ENCODE results near the gene C1orf56. TPM values are rescaled to one million over a fixed set of nuclear protein-coding genes. Genes with fewer than 3 reads are reported as not detected.
A peak's percentile ranks its signal among the peaks of the same experiment; 100 is the strongest.

The C1orf56 gene
- polyA plus RNA-seq, 2 donors, result 1.7 to 2.9 TPM

DNA sequence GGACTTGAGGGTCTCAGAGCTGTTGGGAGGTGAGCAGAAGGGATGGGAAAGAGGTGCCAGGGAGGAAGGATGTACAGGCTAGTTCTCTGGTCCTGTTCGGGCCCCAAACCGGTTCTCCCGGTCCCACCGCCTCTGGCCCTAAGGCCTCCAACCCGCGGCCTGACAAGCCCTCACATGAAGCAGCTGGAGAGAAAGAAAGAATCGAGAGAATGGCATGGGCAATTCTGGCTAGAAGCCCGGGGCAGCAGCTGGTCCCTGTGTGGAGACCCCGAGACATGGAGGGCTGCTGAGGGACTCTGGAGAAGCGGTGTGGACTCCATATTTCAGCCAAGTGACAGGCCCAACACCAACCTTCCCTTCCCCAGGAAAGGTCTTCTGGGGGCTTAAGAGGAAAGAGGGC, 11.1 kb downstream of the C1orf56 start:
- 0 to 1% methylated on average over 10 of the region's 10 CpGs for WGBS, 2 donors

DNA sequence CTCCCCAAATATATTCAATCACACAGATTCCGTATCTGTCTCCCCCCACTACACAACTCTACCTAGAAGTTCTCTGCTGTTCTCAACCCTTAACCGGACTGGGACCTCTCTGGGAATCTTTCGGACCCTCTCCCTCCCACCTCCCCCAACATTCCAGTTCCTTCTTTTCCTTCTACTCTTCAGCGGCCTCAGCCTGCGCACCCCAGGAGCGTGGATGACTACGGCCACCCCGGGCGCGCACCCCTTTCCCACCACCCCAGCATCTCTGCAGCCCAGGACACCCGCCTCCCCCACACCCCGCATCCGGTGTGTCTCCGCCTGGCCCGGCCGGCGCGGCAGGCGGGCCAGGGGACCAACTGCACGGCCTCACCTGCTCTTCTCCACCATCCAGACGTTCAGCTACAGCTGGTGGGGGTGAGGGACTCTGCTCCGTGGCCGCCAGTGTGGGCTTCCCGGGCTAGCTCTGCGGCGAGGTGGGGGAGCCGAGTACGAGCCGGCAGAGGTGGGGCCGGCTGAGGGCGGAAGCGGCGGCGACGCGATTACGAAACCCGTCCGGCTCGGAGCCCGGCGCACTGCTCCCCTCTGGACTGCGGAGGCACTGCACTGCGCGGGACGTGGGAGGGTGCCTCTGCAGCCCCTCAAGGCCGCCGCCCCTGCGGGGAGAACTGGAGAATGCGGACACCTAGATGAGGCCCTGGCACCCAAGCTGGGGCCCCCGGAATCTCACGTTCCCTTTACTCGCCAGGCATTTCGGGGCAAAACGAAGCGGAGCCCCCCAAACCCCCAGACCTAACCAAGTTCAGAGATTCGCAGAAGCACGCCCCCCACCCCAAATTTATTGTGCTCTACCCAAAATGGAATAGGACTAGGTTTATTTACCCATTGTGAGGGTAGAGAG, 11.8 kb downstream of the C1orf56 start, which contains the start of gene CDC42SE1:
CDC42SE1 (minus strand) TSS at position 514 of the 898 bp plus-strand sequence. CDS start 3,892 bp downstream, outside the sequence.
- peaks cover 0 to 15% of the 10 kb centered on the region in 2 donors for H3K4me1 ChIP-seq (ENCODE audit: control insufficient read depth in 2 of 2, insufficient read depth in 2 of 2, low read length in 1 of 2)
- H3K4me3 ChIP-seq (ENCODE audit: low read depth in 1 of 2, low read length in 2 of 2), result peak within 1 kb of the TSS; percentile 63 to 92
- no peaks in the 10 kb centered on the region for H3K27me3 ChIP-seq (ENCODE audit: control insufficient read depth in 1 of 2, insufficient read depth in 2 of 2, low read length in 2 of 2)
- peak within 1 kb of the TSS; percentile 88 to 90 for H3K27ac ChIP-seq (ENCODE audit: low read depth in 2 of 2, low read length in 1 of 2)
- H3K9me3 ChIP-seq (ENCODE audit: control insufficient read depth in 2 of 2, insufficient read depth in 1 of 2, low read depth in 1 of 2, low read length in 1 of 2), result no peaks in the 10 kb centered on the region
- peaks cover 4 to 14% of the 10 kb centered on the region in 2 donors for H3K36me3 ChIP-seq (ENCODE audit: control insufficient read depth in 2 of 2, insufficient read depth in 2 of 2, low read length in 1 of 2)
- 0% methylated on average over 51 to 58 of the region's 58 CpGs for WGBS, 2 donors

More for the DNA sequence above, 11.1 kb downstream of the C1orf56 start:
- no peaks in the 10 kb centered on the region for H3K9me3 ChIP-seq (ENCODE audit: control insufficient read depth in 2 of 2, insufficient read depth in 1 of 2, low read depth in 1 of 2, low read length in 1 of 2)
- H3K4me1 ChIP-seq (ENCODE audit: control insufficient read depth in 2 of 2, insufficient read depth in 2 of 2, low read length in 1 of 2), result peaks cover 0 to 15% of the 10 kb centered on the region in 2 donors
- H3K27me3 ChIP-seq (ENCODE audit: control insufficient read depth in 1 of 2, insufficient read depth in 2 of 2, low read length in 2 of 2), result no peaks in the 10 kb centered on the region
- peaks cover 4 to 21% of the 10 kb centered on the region in 2 donors for H3K36me3 ChIP-seq (ENCODE audit: control insufficient read depth in 2 of 2, insufficient read depth in 2 of 2, low read length in 1 of 2)
- peak overlapping the region; percentile 88 to 90 for H3K27ac ChIP-seq (ENCODE audit: low read depth in 2 of 2, low read length in 1 of 2)
- peak overlapping the region; percentile 63 to 92 for H3K4me3 ChIP-seq (ENCODE audit: low read depth in 1 of 2, low read length in 2 of 2)

DNA sequence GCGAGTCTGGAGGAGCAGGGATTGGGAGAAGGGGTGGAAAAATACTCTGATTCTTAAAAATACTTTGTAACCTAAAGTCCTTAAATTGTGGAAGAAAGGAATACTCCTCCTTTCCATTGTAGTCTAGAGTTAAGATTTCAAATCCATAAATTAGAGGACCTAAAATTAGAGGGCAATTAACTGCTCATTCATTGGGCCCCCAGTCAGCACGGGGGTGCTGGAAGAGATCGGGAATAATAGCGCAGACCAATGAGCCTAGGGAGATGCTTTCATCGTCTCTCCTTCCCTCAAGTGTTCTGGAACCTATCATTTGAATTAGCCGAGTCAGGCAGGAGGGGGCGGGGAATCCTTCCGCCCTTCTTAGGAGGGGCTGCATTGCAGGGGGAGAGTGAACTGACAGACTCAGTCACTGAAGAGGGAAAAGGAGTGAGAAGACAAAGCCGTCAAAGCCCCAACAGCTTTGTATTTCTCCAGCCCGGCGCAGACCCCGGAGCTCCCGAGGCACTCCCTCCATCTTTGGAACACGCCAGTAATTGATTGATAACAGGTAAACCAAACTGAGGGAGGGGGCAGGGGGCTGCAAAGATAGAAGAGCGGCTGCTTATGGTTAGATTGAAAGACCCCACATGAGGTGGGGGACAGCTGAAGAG, 12.6 kb downstream of the C1orf56 start, which contains the start of gene MLLT11:
MLLT11 (plus strand) TSS at position 391 of the 650 bp plus-strand sequence. CDS start 6,828 bp downstream, outside the sequence.
- Histone ChIP-seq H3K36me3 (ENCODE audit: control insufficient read depth in 2 of 2, insufficient read depth in 2 of 2, low read length in 1 of 2) (peaks cover 4 to 10% of the 10 kb centered on the region in 2 donors), H3K4me3 (ENCODE audit: low read depth in 1 of 2, low read length in 2 of 2) (peak within 1 kb of the TSS; percentile 63 to 92), H3K9me3 (ENCODE audit: control insufficient read depth in 2 of 2, insufficient read depth in 1 of 2, low read depth in 1 of 2, low read length in 1 of 2) (no peaks in the 10 kb centered on the region), H3K27me3 (ENCODE audit: control insufficient read depth in 1 of 2, insufficient read depth in 2 of 2, low read length in 2 of 2) (no peaks in the 10 kb centered on the region), H3K4me1 (ENCODE audit: control insufficient read depth in 2 of 2, insufficient read depth in 2 of 2, low read length in 1 of 2) (peaks cover 0 to 14% of the 10 kb centered on the region in 2 donors), H3K27ac (ENCODE audit: low read depth in 2 of 2, low read length in 1 of 2) (peak within 1 kb of the TSS; percentile 88 to 90)
- 2 to 4% methylated on average over 15 of the region's 15 CpGs for WGBS, 2 donors

DNA sequence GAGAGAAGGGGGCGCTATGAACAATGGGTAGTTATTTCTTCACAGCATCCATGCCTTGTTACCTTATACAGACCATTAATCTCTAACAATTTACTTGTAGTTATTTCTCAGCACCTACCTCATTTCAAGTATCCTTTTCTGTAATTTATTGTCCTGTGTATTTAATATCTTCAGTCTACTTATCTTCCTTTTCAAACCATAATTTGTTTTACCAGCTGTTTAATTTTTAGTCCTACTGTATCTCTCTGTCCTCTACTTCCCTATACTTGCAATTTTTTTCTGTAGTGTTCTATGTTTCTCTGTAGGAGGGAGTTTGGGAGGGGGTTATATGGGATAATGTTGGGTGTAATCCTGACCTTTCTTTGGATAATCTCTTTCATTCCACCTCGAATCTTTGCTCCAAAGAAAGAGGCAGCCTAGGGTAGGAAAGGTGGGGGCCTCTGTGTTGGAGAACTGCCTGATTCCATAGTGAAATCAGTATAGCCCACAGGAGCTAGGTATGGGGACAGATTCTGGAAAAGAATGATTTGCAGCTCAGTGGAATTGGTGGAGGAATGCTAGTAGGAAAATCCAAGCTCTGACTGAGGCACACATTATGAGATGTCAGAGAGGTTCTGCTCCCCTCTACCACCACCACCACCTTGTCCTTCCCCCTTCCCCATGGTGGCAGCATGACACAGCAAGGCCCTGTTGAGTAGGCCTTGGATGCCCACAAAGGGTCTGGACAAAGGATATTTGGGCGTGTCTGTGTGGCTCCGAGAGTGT, 13.3 kb downstream of the C1orf56 start:
- no peaks in the 10 kb centered on the region for H3K27me3 ChIP-seq (ENCODE audit: control insufficient read depth in 1 of 2, insufficient read depth in 2 of 2, low read length in 2 of 2)
- peaks cover 0 to 4% of the 10 kb centered on the region in 2 donors for H3K36me3 ChIP-seq (ENCODE audit: control insufficient read depth in 2 of 2, insufficient read depth in 2 of 2, low read length in 1 of 2)
- WGBS, 2 donors, result 56 to 57% methylated on average over 4 of the region's 4 CpGs
- H3K27ac ChIP-seq (ENCODE audit: low read depth in 2 of 2, low read length in 1 of 2), result no peak overlapping the region
- peaks cover 0 to 9% of the 10 kb centered on the region in 2 donors for H3K4me1 ChIP-seq (ENCODE audit: control insufficient read depth in 2 of 2, insufficient read depth in 2 of 2, low read length in 1 of 2)
- H3K9me3 ChIP-seq (ENCODE audit: control insufficient read depth in 2 of 2, insufficient read depth in 1 of 2, low read depth in 1 of 2, low read length in 1 of 2), result no peaks in the 10 kb centered on the region
- peak overlapping the region; percentile 40 to 63 for H3K4me3 ChIP-seq (ENCODE audit: low read depth in 1 of 2, low read length in 2 of 2)

DNA sequence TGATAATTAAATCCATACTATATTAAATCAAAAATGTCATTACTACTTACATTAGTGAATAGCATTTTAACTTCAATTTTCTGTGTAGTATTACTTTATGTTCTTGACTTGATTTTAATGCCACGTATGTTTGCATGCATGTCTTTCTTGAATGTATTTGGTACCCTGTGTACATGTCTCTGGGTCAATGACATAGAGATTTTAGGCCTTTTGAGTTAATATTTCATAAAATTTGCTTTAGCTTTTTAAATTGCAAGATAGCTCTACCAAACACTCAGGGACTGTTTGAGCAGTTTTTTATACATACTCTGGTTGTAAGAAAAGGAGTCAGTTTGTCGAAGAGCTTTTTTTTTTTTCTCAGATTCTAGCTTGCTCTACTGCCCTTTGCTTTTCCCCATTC, 14.2 kb downstream of the C1orf56 start:
- H3K27ac ChIP-seq (ENCODE audit: low read depth in 2 of 2, low read length in 1 of 2), result no peak overlapping the region
- 77 to 81% methylated on average over 2 of the region's 2 CpGs for WGBS, 2 donors
- H3K4me3 ChIP-seq (ENCODE audit: low read depth in 1 of 2, low read length in 2 of 2), result no peak overlapping the region
- H3K27me3 ChIP-seq (ENCODE audit: control insufficient read depth in 1 of 2, insufficient read depth in 2 of 2, low read length in 2 of 2), result no peaks in the 10 kb centered on the region
- peaks cover 0 to 6% of the 10 kb centered on the region in 2 donors for H3K4me1 ChIP-seq (ENCODE audit: control insufficient read depth in 2 of 2, insufficient read depth in 2 of 2, low read length in 1 of 2)
- H3K36me3 ChIP-seq (ENCODE audit: control insufficient read depth in 2 of 2, insufficient read depth in 2 of 2, low read length in 1 of 2), result peaks cover 0 to 2% of the 10 kb centered on the region in 2 donors
- no peaks in the 10 kb centered on the region for H3K9me3 ChIP-seq (ENCODE audit: control insufficient read depth in 2 of 2, insufficient read depth in 1 of 2, low read depth in 1 of 2, low read length in 1 of 2)

DNA sequence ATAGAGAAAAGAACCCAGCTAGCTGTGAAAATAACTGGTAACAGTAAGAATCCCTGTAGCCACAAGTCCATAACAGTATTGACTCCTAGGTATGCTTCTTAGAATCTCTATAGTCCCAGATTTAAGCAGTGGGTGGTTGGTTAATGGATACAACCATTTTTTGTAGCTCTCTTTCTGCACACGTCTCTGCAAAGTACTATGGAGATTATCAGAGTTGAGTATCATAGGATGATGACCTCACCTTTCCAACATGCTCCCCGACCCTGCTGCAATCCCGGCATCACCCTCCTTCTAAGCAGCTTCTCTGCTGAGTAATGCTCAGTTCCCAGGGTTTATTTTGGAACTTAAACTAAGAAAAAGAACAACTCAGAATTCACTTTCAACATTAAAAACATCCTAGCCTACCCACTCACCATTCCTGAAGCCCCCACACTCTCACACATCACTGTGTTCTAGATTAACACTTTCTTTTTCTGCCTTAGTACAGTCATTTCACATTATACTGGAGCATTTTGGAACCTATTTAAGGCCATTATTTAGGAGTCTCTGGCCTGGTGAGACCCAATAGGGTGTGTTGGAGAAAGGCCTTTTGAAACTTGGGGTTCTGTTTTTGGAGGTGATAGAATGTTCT, 15.3 kb downstream of the C1orf56 start:
- no peak overlapping the region for H3K27ac ChIP-seq (ENCODE audit: low read depth in 2 of 2, low read length in 1 of 2)
- peaks cover 0 to 1% of the 10 kb centered on the region in 2 donors for H3K4me1 ChIP-seq (ENCODE audit: control insufficient read depth in 2 of 2, insufficient read depth in 2 of 2, low read length in 1 of 2)
- no peaks in the 10 kb centered on the region for H3K9me3 ChIP-seq (ENCODE audit: control insufficient read depth in 2 of 2, insufficient read depth in 1 of 2, low read depth in 1 of 2, low read length in 1 of 2)
- WGBS, 2 donors, result 69% methylated on average over 3 of the region's 3 CpGs
- H3K4me3 ChIP-seq (ENCODE audit: low read depth in 1 of 2, low read length in 2 of 2), result no peak overlapping the region
- H3K27me3 ChIP-seq (ENCODE audit: control insufficient read depth in 1 of 2, insufficient read depth in 2 of 2, low read length in 2 of 2), result no peaks in the 10 kb centered on the region
- no peaks in the 10 kb centered on the region for H3K36me3 ChIP-seq (ENCODE audit: control insufficient read depth in 2 of 2, insufficient read depth in 2 of 2, low read length in 1 of 2)

DNA sequence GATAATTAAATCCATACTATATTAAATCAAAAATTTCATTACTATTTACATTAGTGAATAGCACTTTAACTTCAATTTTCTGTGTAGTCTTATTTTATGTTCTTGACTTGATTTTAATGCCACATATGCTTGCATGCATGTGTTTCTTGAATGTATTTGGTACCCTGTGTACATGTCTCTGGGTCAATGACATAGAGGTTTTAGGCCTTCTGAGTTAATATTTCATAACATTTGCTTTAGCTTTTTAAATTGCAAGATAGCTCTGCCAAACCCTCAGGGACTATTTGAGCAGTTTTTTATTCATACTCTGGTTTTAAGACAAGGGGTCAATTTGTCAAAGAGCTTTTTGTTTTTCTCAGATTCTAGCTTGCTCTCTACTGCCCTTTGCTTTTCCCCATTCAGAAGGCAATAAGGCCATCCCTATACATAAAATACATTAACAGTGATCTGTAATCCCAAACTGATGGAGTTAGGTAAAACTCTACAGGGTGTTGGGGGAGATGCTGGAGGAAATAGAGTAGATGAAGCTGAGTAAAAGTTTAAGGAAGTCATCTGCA, 17.6 kb downstream of the C1orf56 start:
- Histone ChIP-seq H3K27ac (ENCODE audit: low read depth in 2 of 2, low read length in 1 of 2) (no peak overlapping the region), H3K4me1 (ENCODE audit: control insufficient read depth in 2 of 2, insufficient read depth in 2 of 2, low read length in 1 of 2) (no peaks in the 10 kb centered on the region), H3K4me3 (ENCODE audit: low read depth in 1 of 2, low read length in 2 of 2) (no peak overlapping the region), H3K9me3 (ENCODE audit: control insufficient read depth in 2 of 2, insufficient read depth in 1 of 2, low read depth in 1 of 2, low read length in 1 of 2) (no peaks in the 10 kb centered on the region), H3K36me3 (ENCODE audit: control insufficient read depth in 2 of 2, insufficient read depth in 2 of 2, low read length in 1 of 2) (no peaks in the 10 kb centered on the region), H3K27me3 (ENCODE audit: control insufficient read depth in 1 of 2, insufficient read depth in 2 of 2, low read length in 2 of 2) (no peaks in the 10 kb centered on the region)

DNA sequence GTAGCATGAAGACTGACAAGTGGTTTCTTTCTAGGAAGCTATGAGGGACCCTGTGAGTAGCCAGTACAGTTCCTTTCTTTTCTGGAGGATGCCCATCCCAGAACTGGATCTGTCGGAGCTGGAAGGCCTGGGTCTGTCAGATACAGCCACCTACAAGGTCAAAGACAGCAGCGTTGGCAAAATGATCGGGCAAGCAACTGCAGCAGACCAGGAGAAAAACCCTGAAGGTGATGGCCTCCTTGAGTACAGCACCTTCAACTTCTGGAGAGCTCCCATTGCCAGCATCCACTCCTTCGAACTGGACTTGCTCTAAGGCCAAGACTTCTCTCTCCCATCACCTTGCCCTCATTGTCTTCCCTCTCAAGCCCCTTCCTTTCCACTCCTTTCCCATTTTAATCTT, 19.6 kb downstream of the C1orf56 start:
- H3K4me1 ChIP-seq (ENCODE audit: control insufficient read depth in 2 of 2, insufficient read depth in 2 of 2, low read length in 1 of 2), result no peaks in the 10 kb centered on the region
- H3K27me3 ChIP-seq (ENCODE audit: control insufficient read depth in 1 of 2, insufficient read depth in 2 of 2, low read length in 2 of 2), result no peaks in the 10 kb centered on the region
- 87% methylated on average over 4 of the region's 4 CpGs for WGBS, 2 donors
- H3K36me3 ChIP-seq (ENCODE audit: control insufficient read depth in 2 of 2, insufficient read depth in 2 of 2, low read length in 1 of 2), result no peaks in the 10 kb centered on the region
- peak overlapping the region in 1 of 2 donors; percentile 8 for H3K27ac ChIP-seq (ENCODE audit: low read depth in 2 of 2, low read length in 1 of 2)
- no peaks in the 10 kb centered on the region for H3K9me3 ChIP-seq (ENCODE audit: control insufficient read depth in 2 of 2, insufficient read depth in 1 of 2, low read depth in 1 of 2, low read length in 1 of 2)
- H3K4me3 ChIP-seq (ENCODE audit: low read depth in 1 of 2, low read length in 2 of 2), result no peak overlapping the region

Data from esophagus (tissue), 2 donors.